Activated T-helper 17 cell treated with anti-CD3 and anti-CD28 coated beads, Interleukin-2, amount 50 U/mL, for 72 hours (primary cell): ENCODE measurements around the gene BLACAT1. TPM values are rescaled to one million over a fixed set of nuclear protein-coding genes. Genes with fewer than 3 reads are reported as not detected.

Experiments used
- ATAC-seq: fragments of 150-1000 bp; cut with Tn5 transposase; replicated peaks from 2 replicates; pipeline ENCODE4 v1.10.0; 2021; ENCODE audit warnings: mild to moderate bottlenecking, moderate library complexity
- H3K27ac Mint-ChIP-seq: one replicate; pipeline ENCODE4 v1.8.0; 2022; ENCODE audit warnings: mixed read lengths
- H3K27me3 Mint-ChIP-seq: one replicate; pipeline ENCODE4 v1.8.0; 2022; ENCODE audit warnings: mixed read lengths
- H3K36me3 Mint-ChIP-seq: one replicate; pipeline ENCODE4 v1.8.0; 2022; ENCODE audit warnings: low read depth, mild to moderate bottlenecking, mixed read lengths
- H3K4me1 Mint-ChIP-seq: one replicate; pipeline ENCODE4 v1.8.0; 2022; ENCODE audit warnings: mixed read lengths
- H3K4me3 Mint-ChIP-seq: one replicate; pipeline ENCODE4 v1.8.0; 2022; ENCODE audit warnings: mild to moderate bottlenecking, mixed read lengths
- H3K9me3 Mint-ChIP-seq: one replicate; pipeline ENCODE4 v1.8.0; 2022; ENCODE audit warnings: mixed read lengths
- total RNA-seq, 2 donors: library from RNA; stranded (reverse); gene quantifications; one replicate each; pipeline ENCODE4 v1.2.3, GENCODE V29; 2022

The BLACAT1 gene
- total RNA-seq, 2 donors from 2014 or later = 0.61 to 0.95 TPM

DNA sequence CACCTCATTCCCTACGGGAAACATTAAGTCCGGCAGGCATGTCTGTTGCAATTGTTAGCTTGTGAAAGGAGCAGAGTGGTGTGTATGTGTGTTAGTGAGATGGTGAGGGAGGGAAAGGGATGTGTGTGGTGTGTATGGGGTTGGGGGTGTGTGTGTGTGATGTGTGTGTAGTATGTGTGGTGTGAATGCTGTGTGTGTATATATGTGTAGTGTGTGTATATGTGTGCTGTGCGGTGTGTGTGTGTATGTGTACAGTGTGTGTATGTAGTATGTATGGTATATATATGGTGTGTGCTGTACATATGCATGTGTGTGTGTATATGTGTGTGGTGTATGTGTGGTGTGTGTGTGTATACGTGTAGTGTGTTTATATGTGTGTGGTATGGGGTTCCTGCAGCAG lies 20.8 kb upstream of the BLACAT1 start:
- H3K9me3 Mint-ChIP-seq = peaks cover 8% of the 10 kb centered on the region
- ATAC-seq = no peak
- H3K4me1 Mint-ChIP-seq = peaks cover 17% of the 10 kb centered on the region
- H3K27ac Mint-ChIP-seq = no peak overlapping the region
- H3K27me3 Mint-ChIP-seq = peaks cover 46% of the 10 kb centered on the region
- no peak overlapping the region for H3K4me3 Mint-ChIP-seq
- H3K36me3 Mint-ChIP-seq = no peaks in the 10 kb centered on the region

DNA sequence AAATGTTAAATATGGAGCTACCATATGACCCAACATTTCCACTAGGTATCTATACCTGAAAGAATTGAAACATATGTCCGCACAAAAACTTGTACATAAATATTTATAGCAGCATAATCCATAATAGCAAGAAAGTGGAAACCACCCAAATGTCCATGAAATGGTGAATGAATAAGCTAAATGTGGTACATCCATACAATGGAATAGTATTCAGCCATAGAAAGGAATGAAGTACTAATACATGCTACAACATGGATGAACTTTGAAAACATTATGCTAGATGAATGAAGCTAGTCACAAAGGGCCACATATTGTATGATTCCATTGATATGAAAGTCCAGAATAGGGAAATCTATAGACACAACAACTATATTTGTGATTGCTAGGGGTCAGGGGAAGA lies 20.0 kb upstream of the BLACAT1 start:
- H3K27ac Mint-ChIP-seq = no peak overlapping the region
- H3K4me1 Mint-ChIP-seq = peaks cover 11% of the 10 kb centered on the region
- H3K27me3 Mint-ChIP-seq = peaks cover 45% of the 10 kb centered on the region
- H3K9me3 Mint-ChIP-seq = peaks cover 8% of the 10 kb centered on the region
- H3K4me3 Mint-ChIP-seq = no peak overlapping the region
- no peaks in the 10 kb centered on the region for H3K36me3 Mint-ChIP-seq
- no peak for ATAC-seq

DNA sequence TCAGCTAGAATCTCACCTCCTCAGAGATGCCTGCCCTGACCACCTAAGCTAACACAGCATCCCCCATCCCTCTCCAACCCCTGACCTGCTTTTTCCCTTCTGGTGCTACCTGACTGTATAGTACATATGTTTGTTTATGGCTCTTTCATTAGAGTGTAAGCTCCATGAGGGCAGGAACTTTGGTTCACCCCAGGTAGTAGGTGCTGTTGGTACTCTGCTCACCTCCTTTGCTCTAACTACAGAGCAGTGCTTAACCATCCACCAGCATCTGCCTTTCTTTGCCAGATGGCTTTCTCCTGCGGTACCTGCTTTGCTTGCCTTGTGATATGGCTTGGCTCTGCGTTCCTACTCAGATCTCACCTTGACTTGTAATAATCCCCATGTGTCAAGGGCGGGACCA lies 18.7 kb upstream of the BLACAT1 start:
- ATAC-seq = no peak

DNA sequence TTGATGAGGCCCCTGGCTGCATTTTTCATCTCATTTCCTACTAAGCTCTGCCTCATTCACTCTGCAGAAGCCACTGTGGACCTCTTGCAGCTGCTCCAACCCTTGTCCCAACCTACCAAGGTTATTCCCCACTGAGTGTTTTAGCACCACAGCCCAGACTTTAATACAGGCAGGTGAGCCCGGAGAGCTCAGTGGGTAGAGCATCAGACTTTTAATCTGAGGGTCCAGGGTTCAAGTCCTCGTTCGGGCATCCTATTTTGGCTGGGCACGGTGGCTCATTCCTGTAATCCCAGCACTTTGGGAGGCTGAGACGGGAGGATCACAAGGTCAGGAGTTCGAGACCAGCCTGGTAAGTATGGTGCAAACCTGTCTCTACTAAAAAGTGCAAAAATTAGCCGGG lies 18.1 kb upstream of the BLACAT1 start:
- H3K27me3 Mint-ChIP-seq = peaks cover 37% of the 10 kb centered on the region
- no peak for ATAC-seq
- peaks cover 8% of the 10 kb centered on the region for H3K9me3 Mint-ChIP-seq
- no peaks in the 10 kb centered on the region for H3K36me3 Mint-ChIP-seq
- H3K27ac Mint-ChIP-seq = no peak overlapping the region
- no peak overlapping the region for H3K4me3 Mint-ChIP-seq
- H3K4me1 Mint-ChIP-seq = no peaks in the 10 kb centered on the region

More for the DNA sequence above, 18.7 kb upstream of the BLACAT1 start:
- H3K27me3 Mint-ChIP-seq = peaks cover 36% of the 10 kb centered on the region
- H3K4me3 Mint-ChIP-seq = no peak overlapping the region
- H3K27ac Mint-ChIP-seq = no peak overlapping the region
- H3K9me3 Mint-ChIP-seq = peaks cover 8% of the 10 kb centered on the region
- H3K4me1 Mint-ChIP-seq = peaks cover 1% of the 10 kb centered on the region
- no peaks in the 10 kb centered on the region for H3K36me3 Mint-ChIP-seq

DNA sequence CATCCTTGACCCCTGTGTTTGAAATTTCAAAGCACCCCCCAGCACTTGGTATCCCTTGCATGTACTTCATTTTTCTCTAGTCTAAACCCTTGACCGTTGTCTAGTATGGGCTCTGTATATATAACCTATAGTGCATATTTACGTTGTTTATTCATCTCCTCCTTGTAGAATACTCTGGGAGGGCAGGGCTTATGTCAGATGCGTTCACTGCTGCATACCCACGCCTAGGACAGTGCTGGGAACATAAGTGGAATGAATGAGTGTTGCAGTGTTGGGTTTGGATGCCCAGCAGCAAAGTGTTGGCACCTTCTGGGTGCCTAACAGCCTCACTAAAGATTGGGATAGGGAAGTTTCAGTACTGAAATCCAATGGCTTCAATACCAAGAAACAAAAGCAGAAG lies 17.6 kb upstream of the BLACAT1 start:
- Mint-ChIP-seq H3K9me3 (peaks cover 8% of the 10 kb centered on the region), H3K27ac (no peak overlapping the region), H3K36me3 (no peaks in the 10 kb centered on the region), H3K4me1 (no peaks in the 10 kb centered on the region), H3K4me3 (no peak overlapping the region), H3K27me3 (peaks cover 41% of the 10 kb centered on the region)
- no peak for ATAC-seq

DNA sequence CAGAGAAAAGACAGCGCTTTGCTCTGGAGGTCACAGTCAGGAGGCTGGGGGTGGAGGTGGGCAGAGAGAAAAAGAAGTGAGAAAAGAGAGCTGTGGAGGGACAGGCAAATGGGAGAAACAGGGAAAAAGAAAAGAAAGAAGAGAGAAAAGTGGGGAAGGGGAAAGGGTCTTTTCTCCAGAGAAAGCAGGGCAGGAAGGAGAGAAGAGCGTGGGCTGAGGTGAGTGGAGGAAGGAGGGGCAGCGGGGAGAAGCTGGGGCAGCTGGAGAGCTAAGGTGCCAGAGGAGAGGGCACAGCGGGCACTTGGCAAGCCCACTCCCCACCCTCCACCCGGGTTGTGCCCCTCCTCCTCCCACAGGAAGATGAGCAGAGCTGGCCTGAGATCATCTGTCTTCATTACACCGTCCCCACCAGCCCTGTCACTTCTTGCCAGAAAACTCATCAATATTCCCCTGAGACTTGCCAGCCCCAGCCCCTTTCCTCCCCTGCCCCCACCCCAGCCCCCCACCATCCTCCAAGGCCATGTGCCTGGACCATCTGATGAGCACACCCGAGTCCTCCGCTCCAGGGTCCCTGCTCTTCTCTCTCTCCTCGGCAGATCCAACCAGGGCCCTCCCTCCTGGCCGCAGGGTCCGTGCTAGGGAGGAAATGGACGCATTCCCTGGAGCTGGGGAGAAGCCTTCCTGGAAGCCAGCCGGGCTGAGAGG lies 17.0 kb upstream of the BLACAT1 start:
- ATAC-seq = no peak
- H3K9me3 Mint-ChIP-seq = peaks cover 8% of the 10 kb centered on the region
- H3K36me3 Mint-ChIP-seq = no peaks in the 10 kb centered on the region
- H3K27me3 Mint-ChIP-seq = peaks cover 47% of the 10 kb centered on the region
- no peaks in the 10 kb centered on the region for H3K4me1 Mint-ChIP-seq
- H3K4me3 Mint-ChIP-seq = no peak overlapping the region
- H3K27ac Mint-ChIP-seq = no peak overlapping the region

DNA sequence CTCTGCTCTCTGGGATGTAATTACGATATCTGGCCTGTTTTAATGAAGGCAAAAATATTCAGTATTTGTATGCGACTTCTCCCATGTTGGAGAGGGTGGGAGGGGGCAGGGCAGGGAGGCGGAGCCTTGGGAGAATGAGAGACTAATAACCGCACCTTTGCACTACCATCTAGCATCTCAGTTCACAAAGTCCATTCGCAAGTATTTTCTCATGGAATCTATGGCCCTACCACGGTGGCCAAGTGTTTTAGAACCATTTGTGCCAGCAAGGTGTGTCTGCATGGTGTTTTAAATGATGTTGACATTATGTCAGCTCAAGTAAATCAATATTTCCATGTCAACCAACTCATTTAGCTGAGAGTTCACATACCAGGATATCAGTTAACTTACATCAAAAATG lies 14.3 kb upstream of the BLACAT1 start:
- Mint-ChIP-seq H3K9me3 (peaks cover 7% of the 10 kb centered on the region), H3K27me3 (peaks cover 49% of the 10 kb centered on the region), H3K36me3 (no peaks in the 10 kb centered on the region), H3K4me1 (no peaks in the 10 kb centered on the region), H3K4me3 (no peak overlapping the region), H3K27ac (no peak overlapping the region)
- no peak for ATAC-seq

DNA sequence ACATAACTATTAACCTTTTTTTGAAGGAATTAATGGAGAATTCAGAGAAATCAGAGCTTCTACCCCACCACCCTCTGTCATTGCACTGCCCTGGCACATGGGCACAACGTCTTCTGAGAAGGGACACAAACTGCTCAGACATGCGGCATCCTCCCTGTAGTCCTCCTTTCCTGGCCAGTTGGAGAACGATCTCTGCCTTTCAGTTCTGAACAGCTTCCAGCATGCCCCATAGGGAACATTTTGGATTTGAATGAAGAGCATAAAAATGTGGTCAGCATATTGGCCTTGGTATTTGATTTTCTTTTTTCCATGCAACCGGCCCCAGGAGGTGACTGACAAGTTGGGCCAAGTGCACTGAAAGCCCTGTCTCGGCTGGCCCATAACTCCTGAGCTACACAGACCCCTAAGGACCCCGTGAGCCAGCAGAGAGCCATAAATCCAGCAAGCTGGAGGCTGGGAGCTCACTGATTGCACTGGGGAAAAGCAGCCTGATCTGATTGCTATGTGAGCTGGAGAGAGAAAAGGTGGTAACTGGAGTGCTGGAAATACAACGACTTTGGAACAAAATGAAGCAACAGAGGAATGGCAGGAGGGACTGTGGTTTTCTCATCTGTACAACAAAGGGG lies 10.9 kb upstream of the BLACAT1 start:
- Mint-ChIP-seq H3K27ac (no peak overlapping the region), H3K4me1 (no peaks in the 10 kb centered on the region), H3K4me3 (no peak overlapping the region), H3K9me3 (no peaks in the 10 kb centered on the region), H3K27me3 (peaks cover 28% of the 10 kb centered on the region), H3K36me3 (no peaks in the 10 kb centered on the region)
- ATAC-seq = no peak

DNA sequence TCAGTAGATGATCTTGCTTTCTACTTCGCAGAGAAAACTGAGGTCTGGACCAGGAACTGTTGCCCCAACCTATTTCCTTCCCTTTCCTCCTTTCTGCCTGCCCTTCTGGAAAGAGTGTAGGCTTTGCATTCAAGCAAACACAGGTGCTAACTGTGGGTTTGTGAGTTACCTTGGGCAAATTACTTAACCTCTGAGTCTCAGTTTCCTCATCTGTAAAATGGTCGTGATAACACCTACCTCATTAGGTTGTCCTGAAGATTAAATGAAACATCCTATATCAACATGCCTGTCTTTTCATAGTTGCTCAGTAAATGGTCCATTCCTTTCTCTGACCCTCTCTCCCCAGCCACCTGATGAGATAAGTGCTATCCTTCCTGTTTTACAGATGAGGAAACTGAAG lies 9.5 kb upstream of the BLACAT1 start:
- Mint-ChIP-seq H3K36me3 (no peaks in the 10 kb centered on the region), H3K27ac (no peak overlapping the region), H3K9me3 (no peaks in the 10 kb centered on the region), H3K4me1 (no peaks in the 10 kb centered on the region), H3K27me3 (peaks cover 28% of the 10 kb centered on the region), H3K4me3 (no peak overlapping the region)
- no peak for ATAC-seq

DNA sequence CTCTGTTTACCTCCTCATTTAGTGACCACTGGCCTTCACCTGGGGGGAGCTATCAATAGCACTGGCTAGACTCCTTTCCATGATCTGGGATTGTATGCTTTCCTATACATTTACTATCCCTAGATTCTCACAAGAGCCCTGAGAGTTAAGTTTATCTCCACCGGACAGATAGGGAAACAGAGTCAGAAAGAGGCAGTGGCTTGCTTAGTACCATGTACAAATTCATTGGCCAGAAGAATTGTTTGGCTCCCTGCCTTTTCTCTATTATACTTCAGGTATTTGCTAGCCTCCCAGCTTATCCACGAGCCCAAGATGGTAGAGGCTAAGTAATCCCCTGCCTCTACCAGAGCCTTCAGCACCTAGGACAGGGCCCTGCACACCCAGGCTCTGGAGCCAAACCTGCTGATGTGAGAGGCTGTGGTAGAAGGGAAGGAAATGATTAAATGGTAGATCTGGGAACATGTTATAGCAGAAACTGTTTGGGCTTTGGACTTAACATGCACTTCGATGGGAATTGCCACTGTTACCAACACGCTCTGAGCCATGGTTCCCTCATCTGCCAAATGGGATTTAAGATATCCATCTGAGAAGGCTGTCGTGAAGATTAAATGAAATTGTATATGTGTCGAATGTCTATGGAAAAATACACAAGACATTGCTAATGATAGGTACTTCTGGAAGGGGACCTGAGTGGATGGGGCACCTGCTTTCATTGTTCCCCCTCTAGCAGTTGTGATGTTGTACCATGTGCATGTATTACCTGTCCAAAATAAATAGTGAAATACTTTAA lies 3.1 kb upstream of the BLACAT1 start:
- Mint-ChIP-seq H3K27ac (no peak overlapping the region), H3K36me3 (no peaks in the 10 kb centered on the region), H3K4me3 (no peak overlapping the region), H3K4me1 (peaks cover 5% of the 10 kb centered on the region), H3K9me3 (no peaks in the 10 kb centered on the region), H3K27me3 (peaks cover 39% of the 10 kb centered on the region)
- ATAC-seq = no peak

DNA sequence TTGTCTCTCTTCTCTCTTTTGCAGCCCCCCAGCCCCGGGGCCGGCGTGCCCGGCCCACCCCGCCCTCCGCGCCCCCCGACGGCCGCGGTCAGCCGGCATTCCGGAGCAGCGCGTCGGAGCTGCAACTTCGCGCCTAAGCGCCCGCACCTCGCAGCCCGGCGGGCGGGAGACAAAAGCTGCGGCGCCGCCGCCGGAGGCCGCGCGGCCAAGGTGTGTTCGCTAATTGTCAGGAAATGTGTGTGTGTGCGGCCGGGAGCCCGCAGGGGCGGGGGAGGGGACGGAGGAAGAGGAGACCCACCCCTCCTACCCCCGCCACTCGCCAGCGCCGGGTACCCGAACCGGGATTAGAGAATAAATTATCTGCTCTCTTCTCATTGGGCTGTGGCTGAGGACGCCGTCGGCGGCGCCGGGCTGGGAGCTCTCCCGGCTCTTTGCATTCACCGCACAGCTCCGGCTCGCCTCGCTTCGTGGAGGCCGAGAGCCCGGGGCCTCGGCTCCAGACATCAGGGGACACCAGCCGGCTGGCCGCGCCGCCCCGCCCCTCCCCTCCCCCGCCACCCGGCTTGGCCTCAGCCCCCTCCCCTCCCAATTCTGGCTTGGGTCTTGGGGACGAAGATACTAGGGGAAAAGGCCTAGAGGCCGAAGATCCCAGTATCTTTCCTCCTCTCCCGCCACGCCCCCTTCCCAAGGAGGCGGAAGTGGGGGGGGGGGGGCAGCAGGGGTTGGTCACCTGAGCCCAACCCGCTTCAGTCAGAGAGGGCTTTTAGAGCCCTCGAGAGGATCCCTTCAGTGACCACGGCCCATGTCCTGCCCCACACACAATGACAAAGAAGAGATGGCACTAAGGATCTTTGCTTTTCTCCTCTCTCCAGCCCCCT lies 1.3 kb upstream of the BLACAT1 start:
- Mint-ChIP-seq H3K4me1 (peaks cover 5% of the 10 kb centered on the region), H3K27me3 (peaks cover 54% of the 10 kb centered on the region), H3K27ac (no peak overlapping the region), H3K9me3 (no peaks in the 10 kb centered on the region), H3K36me3 (no peaks in the 10 kb centered on the region), H3K4me3 (peak overlapping the region; percentile 61)
- ATAC-seq = peak; percentile 18

DNA sequence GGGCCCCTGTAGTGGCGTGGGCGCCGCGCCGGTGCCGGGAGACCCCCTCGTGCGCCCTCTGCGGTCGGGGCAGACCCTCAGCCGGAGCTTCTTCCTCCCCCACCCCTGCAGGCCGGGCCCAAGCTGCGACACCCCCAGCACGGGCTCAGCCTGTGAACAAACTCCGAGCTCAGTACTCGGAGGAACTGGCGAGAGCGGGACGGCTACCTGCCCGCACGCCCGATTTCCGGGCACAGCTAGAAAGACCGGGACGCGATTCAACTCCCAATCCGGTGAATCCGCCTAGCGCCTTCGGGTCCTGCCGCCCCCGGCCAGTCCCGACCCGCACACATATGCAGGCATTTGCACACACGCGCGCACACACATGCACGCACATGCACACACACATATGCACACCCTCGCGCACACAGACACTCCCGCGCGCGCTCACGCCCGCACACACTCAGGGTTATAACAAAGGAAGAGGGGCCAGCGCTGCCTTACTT lies 580 bp upstream of the BLACAT1 start:
- Mint-ChIP-seq H3K27ac (no peak overlapping the region), H3K36me3 (no peaks in the 10 kb centered on the region), H3K9me3 (no peaks in the 10 kb centered on the region), H3K4me1 (peaks cover 5% of the 10 kb centered on the region), H3K4me3 (peak overlapping the region; percentile 61), H3K27me3 (peaks cover 57% of the 10 kb centered on the region)
- ATAC-seq = no peak

DNA sequence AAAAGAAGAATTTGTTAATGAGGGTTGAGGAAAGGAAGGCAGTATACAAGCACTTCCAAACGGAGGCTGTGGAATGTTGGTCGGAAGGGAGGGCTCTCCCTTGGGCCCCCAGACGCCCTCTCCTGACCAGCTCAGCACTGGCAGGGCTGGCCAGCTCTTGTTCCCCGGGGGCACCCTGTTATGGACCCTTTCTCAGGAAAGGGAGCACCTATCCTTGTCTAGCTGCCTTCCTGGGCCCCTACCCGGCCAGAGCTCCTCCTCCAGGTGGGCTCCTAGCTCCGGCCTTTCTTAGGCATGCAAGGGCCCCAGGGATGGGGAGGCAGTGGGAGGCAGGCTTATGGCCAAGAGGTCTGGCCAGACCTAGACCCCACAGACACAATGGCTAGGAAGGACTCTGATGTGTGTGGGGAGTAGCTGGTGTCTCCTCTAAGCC lies 926 bp downstream of the BLACAT1 start:
- peaks cover 5% of the 10 kb centered on the region for H3K4me1 Mint-ChIP-seq
- H3K36me3 Mint-ChIP-seq = no peaks in the 10 kb centered on the region
- H3K27me3 Mint-ChIP-seq = peaks cover 60% of the 10 kb centered on the region
- no peaks in the 10 kb centered on the region for H3K9me3 Mint-ChIP-seq
- ATAC-seq = no peak
- no peak overlapping the region for H3K27ac Mint-ChIP-seq
- H3K4me3 Mint-ChIP-seq = no peak overlapping the region

DNA sequence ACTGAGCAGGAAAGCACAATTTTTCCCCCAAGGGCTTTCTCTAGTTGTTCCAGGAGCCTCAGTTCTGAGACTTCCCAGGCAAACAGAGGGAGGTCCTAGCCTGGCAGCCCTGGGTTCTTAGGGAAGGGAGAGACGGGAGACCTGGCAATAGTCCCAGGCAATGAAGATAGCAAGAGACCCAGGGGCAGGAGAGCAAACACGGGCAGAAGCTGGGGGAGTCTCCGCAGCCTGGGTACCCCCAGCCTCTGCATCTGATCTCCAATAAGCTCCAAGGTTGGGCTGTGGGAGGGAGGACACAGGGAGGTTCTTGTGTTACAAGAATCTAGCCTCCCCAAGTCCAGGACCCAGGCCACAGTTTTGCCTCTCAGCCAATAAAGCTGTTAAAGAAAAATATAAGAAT lies 2.4 kb downstream of the BLACAT1 start:
- no peaks in the 10 kb centered on the region for H3K36me3 Mint-ChIP-seq
- no peak overlapping the region for H3K4me3 Mint-ChIP-seq
- H3K4me1 Mint-ChIP-seq = peaks cover 5% of the 10 kb centered on the region
- H3K27me3 Mint-ChIP-seq = peaks cover 52% of the 10 kb centered on the region
- H3K9me3 Mint-ChIP-seq = no peaks in the 10 kb centered on the region
- no peak for ATAC-seq
- no peak overlapping the region for H3K27ac Mint-ChIP-seq
